ENCODE results near the gene SFXN3. TPM values are rescaled to one million over a fixed set of nuclear protein-coding genes. Genes with fewer than 3 reads are reported as not detected.
A peak's percentile ranks its signal among the peaks of the same experiment; 100 is the strongest.

Gene SFXN3
- total RNA-seq, 1 donor from 2014 or later: 16.1 TPM

GRCh38 chr10:101067356-101068083, 36.5 kb downstream of the SFXN3 start:
- TF ChIP-seq CTCF (IDR thresholded peaks at IDR 0.05; ENCODE audit: insufficient read depth, low read length, severe bottlenecking): peak; percentile 74
- FAIRE-seq: no peak
- DNase-seq (ENCODE audit: low read depth): peak; percentile 72
- Histone ChIP-seq H3K27me3 (ENCODE audit: control insufficient read depth, insufficient read depth, low read length) (peaks cover 2% of the 10 kb centered on the region), H3K4me3 (ENCODE audit: low read depth, low read length) (peak overlapping the region; percentile 51), H3K36me3 (ENCODE audit: control insufficient read depth, insufficient read depth, low read length) (no peaks in the 10 kb centered on the region)

- Histone ChIP-seq H3K36me3 (ENCODE audit: control insufficient read depth, insufficient read depth, low read length) (no peaks in the 10 kb centered on the region), H3K27me3 (ENCODE audit: control insufficient read depth, insufficient read depth, low read length) (peaks cover 11% of the 10 kb centered on the region), H3K4me3 (ENCODE audit: low read depth, low read length) (no peak overlapping the region)
- FAIRE-seq (no peak), DNase-seq (ENCODE audit: low read depth) (no peak)
- no peak for TF ChIP-seq CTCF (IDR thresholded peaks at IDR 0.05; ENCODE audit: insufficient read depth, low read length, severe bottlenecking)
Observed at GRCh38 chr10:101069441-101069840, 38.4 kb downstream of the SFXN3 start.

GRCh38 chr10:101070098-101070497, 39.1 kb downstream of the SFXN3 start:
- no peak for TF ChIP-seq CTCF (IDR thresholded peaks at IDR 0.05; ENCODE audit: insufficient read depth, low read length, severe bottlenecking)
- peaks cover 12% of the 10 kb centered on the region for H3K27me3 ChIP-seq (ENCODE audit: control insufficient read depth, insufficient read depth, low read length)
- H3K4me3 ChIP-seq (ENCODE audit: low read depth, low read length): no peak overlapping the region
- no peak for FAIRE-seq
- no peaks in the 10 kb centered on the region for H3K36me3 ChIP-seq (ENCODE audit: control insufficient read depth, insufficient read depth, low read length)
- peak; percentile 15 for DNase-seq (ENCODE audit: low read depth)

- no peak for TF ChIP-seq CTCF (IDR thresholded peaks at IDR 0.05; ENCODE audit: insufficient read depth, low read length, severe bottlenecking)
- DNase-seq (ENCODE audit: low read depth): peak; percentile 52
- FAIRE-seq: no peak
- Histone ChIP-seq H3K27me3 (ENCODE audit: control insufficient read depth, insufficient read depth, low read length) (peaks cover 17% of the 10 kb centered on the region), H3K36me3 (ENCODE audit: control insufficient read depth, insufficient read depth, low read length) (no peaks in the 10 kb centered on the region), H3K4me3 (ENCODE audit: low read depth, low read length) (no peak overlapping the region)
Observed at GRCh38 chr10:101071267-101071884, 40.3 kb downstream of the SFXN3 start.

- no peak for FAIRE-seq
- DNase-seq (ENCODE audit: low read depth): no peak
- peaks cover 17% of the 10 kb centered on the region for H3K27me3 ChIP-seq (ENCODE audit: control insufficient read depth, insufficient read depth, low read length)
- H3K36me3 ChIP-seq (ENCODE audit: control insufficient read depth, insufficient read depth, low read length): no peaks in the 10 kb centered on the region
- no peak for TF ChIP-seq CTCF (IDR thresholded peaks at IDR 0.05; ENCODE audit: insufficient read depth, low read length, severe bottlenecking)
- H3K4me3 ChIP-seq (ENCODE audit: low read depth, low read length): no peak overlapping the region
Observed at GRCh38 chr10:101071885-101072433, 40.9 kb downstream of the SFXN3 start.

Measured in bronchial epithelial cell (primary cell).